ENCODE data around the gene SSNA1.

DNA sequence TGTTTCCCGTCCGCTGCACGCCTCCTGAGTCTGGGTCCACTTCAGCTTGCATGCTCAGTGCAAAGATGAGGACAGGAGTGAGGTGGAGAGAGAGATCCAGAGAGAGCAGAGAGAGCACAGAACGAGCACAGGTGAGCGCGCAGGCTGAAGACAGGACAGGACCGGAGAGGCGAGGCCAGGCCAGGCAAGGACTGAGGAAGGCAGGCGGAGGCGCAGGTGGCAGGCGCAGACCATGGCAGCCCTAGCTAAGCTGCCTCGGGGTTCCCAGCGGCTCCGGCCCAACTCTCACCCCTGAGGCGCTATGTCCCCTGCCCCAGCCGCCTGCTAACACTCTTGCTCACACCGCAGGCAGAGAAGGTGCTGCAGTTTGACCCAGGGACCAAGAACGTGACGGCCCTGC is 39.8 kb upstream of the SSNA1 start:
- TF ChIP-seq POLR2AphosphoS5 (IDR thresholded peaks at IDR 0.05) (no peak), EP300 (IDR thresholded peaks at IDR 0.05) (no peak)
- TF ChIP-seq, protein P1, sequence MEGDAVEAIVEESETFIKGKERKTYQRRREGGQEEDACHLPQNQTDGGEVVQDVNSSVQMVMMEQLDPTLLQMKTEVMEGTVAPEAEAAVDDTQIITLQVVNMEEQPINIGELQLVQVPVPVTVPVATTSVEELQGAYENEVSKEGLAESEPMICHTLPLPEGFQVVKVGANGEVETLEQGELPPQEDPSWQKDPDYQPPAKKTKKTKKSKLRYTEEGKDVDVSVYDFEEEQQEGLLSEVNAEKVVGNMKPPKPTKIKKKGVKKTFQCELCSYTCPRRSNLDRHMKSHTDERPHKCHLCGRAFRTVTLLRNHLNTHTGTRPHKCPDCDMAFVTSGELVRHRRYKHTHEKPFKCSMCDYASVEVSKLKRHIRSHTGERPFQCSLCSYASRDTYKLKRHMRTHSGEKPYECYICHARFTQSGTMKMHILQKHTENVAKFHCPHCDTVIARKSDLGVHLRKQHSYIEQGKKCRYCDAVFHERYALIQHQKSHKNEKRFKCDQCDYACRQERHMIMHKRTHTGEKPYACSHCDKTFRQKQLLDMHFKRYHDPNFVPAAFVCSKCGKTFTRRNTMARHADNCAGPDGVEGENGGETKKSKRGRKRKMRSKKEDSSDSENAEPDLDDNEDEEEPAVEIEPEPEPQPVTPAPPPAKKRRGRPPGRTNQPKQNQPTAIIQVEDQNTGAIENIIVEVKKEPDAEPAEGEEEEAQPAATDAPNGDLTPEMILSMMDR (IDR thresholded peaks at IDR 0.05) = no peak
